Measurements from ENCODE around the gene THADA. TPM values are rescaled to one million over a fixed set of nuclear protein-coding genes. Genes with fewer than 3 reads are reported as not detected.

THADA gene
- total RNA-seq, 1 experiment from 2014 or later, result 20.1 TPM

DNA sequence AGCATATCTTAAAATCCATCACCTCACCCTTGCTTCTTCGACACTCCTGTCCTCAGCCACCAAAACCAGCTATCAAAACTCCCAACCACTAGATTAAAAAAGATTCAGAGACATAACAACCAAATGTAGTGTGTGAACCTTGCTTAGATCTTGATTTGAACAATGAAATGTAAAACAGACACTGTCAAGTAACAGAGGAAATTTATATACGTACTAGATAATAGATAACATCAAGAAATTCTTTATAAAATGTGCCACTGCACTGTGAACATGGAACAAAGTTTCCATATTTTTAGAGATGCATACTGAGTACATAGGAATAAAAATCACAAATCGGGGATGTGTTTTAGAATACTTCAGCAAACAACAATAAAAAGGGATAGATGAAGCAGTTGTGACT is 86.0 kb downstream of the THADA start:
- Histone ChIP-seq H3K9me3 (ENCODE audit: control insufficient read depth, low read depth, low read length) (no peaks in the 10 kb centered on the region), H2BK5ac (ENCODE audit: insufficient read length, low read length) (no peak overlapping the region), H2AK5ac (ENCODE audit: insufficient read length, low read length) (no peak overlapping the region), H3K9ac (ENCODE audit: extremely low read depth, insufficient read length, low read length) (no peak overlapping the region), H4K8ac (replicated peaks; ENCODE audit: insufficient read length, low read depth, low read length) (no peak overlapping the region), H3K4me2 (ENCODE audit: insufficient read depth, insufficient read length, low read length) (no peak overlapping the region), H4K20me1 (ENCODE audit: control insufficient read depth, insufficient read depth, insufficient read length) (no peaks in the 10 kb centered on the region), H3K56ac (ENCODE audit: insufficient read length, low read depth, low read length) (no peak overlapping the region), H2BK12ac (ENCODE audit: insufficient read length, low read depth, low read length) (no peak overlapping the region), H3K23me2 (ENCODE audit: insufficient read length, low read depth, low read length, poor library complexity, severe bottlenecking) (no peaks in the 10 kb centered on the region), H3K14ac (ENCODE audit: insufficient read depth, low read length) (no peak overlapping the region), H3K27ac (ENCODE audit: insufficient read length, low read depth, low read length) (no peak overlapping the region), H3T11ph (ENCODE audit: low read length) (no peak overlapping the region), H4K91ac (ENCODE audit: insufficient read length, low read depth, low read length) (no peak overlapping the region), H3K27me3 (ENCODE audit: insufficient read depth, low read length) (no peaks in the 10 kb centered on the region), H3K4ac (ENCODE audit: low read depth, low read length) (no peak overlapping the region), H3K79me1 (ENCODE audit: insufficient read depth, low read depth, low read length, poor library complexity, severe bottlenecking) (no peaks in the 10 kb centered on the region), H3K4me1 (ENCODE audit: insufficient read depth, low read length) (no peaks in the 10 kb centered on the region), H2AFZ (ENCODE audit: low read length) (no peak overlapping the region), H3K18ac (ENCODE audit: insufficient read length, low read depth, low read length) (no peak overlapping the region), H2BK120ac (ENCODE audit: low read depth, low read length, poor library complexity, severe bottlenecking) (no peak overlapping the region), H3K23ac (ENCODE audit: insufficient read length, low read depth, low read length) (no peak overlapping the region), H4K5ac (ENCODE audit: insufficient read length, low read depth, low read length) (no peak overlapping the region), H2BK15ac (ENCODE audit: low read depth, low read length) (no peak overlapping the region), H3K79me2 (ENCODE audit: insufficient read depth, low read length) (no peaks in the 10 kb centered on the region), H2BK20ac (ENCODE audit: low read depth, low read length, poor library complexity, severe bottlenecking) (no peak overlapping the region)
- WGBS (ENCODE audit: extremely low coverage, insufficient read length, low lambda C conversion rate), result no CpG with 5 or more reads among the region's 3 CpGs
- Mint-ChIP-seq H3K27me3 (ENCODE audit: low read depth) (no peaks in the 10 kb centered on the region), H3K4me3 (no peak overlapping the region), H3K9me3 (no peaks in the 10 kb centered on the region), H3K36me3 (ENCODE audit: insufficient read depth in 1 of 3, low read depth in 3 of 3) (peaks cover 4 to 11% (median 8%) of the 10 kb centered on the region in 3 experiments; a peak in 6 of 7 replicates), H3K4me1 (peaks cover 7 to 8% of the 10 kb centered on the region in 2 experiments), H3K27ac (no peak overlapping the region)
- DNase-seq, result no peak
- TF ChIP-seq, protein P1, sequence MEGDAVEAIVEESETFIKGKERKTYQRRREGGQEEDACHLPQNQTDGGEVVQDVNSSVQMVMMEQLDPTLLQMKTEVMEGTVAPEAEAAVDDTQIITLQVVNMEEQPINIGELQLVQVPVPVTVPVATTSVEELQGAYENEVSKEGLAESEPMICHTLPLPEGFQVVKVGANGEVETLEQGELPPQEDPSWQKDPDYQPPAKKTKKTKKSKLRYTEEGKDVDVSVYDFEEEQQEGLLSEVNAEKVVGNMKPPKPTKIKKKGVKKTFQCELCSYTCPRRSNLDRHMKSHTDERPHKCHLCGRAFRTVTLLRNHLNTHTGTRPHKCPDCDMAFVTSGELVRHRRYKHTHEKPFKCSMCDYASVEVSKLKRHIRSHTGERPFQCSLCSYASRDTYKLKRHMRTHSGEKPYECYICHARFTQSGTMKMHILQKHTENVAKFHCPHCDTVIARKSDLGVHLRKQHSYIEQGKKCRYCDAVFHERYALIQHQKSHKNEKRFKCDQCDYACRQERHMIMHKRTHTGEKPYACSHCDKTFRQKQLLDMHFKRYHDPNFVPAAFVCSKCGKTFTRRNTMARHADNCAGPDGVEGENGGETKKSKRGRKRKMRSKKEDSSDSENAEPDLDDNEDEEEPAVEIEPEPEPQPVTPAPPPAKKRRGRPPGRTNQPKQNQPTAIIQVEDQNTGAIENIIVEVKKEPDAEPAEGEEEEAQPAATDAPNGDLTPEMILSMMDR (conservative IDR thresholded peaks at IDR 0.05), result no peak

All from H9 (cell line).